Osteocyte (in vitro differentiated cells): ENCODE data around the gene PTPRN2. TPM values are rescaled to one million over a fixed set of nuclear protein-coding genes. Genes with fewer than 3 reads are reported as not detected.

Experiments used
- DNase-seq: peaks from one replicate; pipeline ENCODE4 v3.0.0; 2021; ENCODE audit warnings: mixed read lengths; ENCODE audit not compliant: unreplicated experiment; ENCODE audit errors: extremely low spot score
- H3K27ac Mint-ChIP-seq: one replicate; pipeline ENCODE4 v1.8.0; 2021; ENCODE audit warnings: mild to moderate bottlenecking, mixed read lengths; ENCODE audit not compliant: unreplicated experiment
- H3K27me3 Mint-ChIP-seq: one replicate; pipeline ENCODE4 v1.8.0; 2021; ENCODE audit warnings: mixed read lengths; ENCODE audit not compliant: unreplicated experiment
- H3K36me3 Mint-ChIP-seq: one replicate; pipeline ENCODE4 v1.8.0; 2021; ENCODE audit warnings: mixed read lengths; ENCODE audit not compliant: unreplicated experiment
- H3K4me1 Mint-ChIP-seq: one replicate; pipeline ENCODE4 v1.8.0; 2021; ENCODE audit warnings: mixed read lengths; ENCODE audit not compliant: unreplicated experiment
- H3K4me3 Mint-ChIP-seq: one replicate; pipeline ENCODE4 v1.8.0; 2021; ENCODE audit warnings: mild to moderate bottlenecking, moderate library complexity, mixed read lengths; ENCODE audit not compliant: unreplicated experiment
- H3K9me3 Mint-ChIP-seq: one replicate; pipeline ENCODE4 v1.8.0; 2021; ENCODE audit warnings: mixed read lengths; ENCODE audit not compliant: unreplicated experiment
- total RNA-seq: library from RNA; stranded (reverse); gene quantifications from 2 replicates; pipeline ENCODE4 v1.2.1, GENCODE V29; 2021
- TF ChIP-seq, protein P1 (sequence below): fragments of 200-600 bp; sonication (generic); IDR thresholded peaks from 2 replicates; pipeline ENCODE4 v1.5.0; 2021; ENCODE audit warnings: antibody characterized with exemption, mild to moderate bottlenecking, moderate library complexity

Gene PTPRN2
- total RNA-seq, 1 donor from 2014 or later, result 0.59 TPM

DNA sequence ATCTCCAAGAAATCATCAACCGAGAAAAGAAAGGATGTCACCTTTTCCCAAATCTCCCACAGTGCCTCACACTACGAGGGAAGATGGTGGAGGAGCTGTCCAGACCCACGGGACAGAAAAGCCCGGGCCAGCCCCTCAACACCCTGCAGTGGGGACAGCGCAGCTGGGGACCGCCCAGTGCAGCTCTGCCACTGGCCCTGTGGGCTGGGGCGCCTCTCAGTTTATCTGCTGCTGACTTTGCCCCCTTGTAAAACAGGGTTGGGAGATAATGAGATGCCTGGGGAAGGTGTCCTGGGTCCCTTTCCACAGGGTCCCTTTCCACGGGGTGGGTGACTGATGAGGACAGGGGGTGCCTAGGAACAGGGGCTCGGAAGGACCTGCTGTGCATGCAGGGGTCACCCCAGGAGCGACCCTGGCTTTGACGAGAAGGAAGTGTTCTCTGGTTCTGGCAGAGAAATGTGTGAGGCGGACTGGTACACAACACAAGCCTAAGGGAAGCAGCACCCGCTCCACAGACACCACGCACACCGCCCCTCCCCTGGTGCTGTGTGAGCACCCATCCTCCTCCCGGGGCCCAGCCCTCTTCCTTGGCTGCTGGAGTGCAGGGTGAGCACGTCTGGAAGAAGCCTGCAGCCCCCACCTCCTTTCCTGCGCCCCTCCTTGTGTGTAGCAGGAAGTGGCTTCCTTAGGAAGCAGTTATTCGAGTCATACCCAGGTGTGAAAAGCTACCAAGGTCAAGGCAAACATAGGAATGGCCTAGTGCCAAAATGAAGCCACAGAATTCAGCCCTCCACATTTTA, 911.0 kb downstream of the PTPRN2 start:
- no peak overlapping the region for H3K27ac Mint-ChIP-seq
- H3K36me3 Mint-ChIP-seq, result no peaks in the 10 kb centered on the region
- H3K4me1 Mint-ChIP-seq, result no peaks in the 10 kb centered on the region
- H3K9me3 Mint-ChIP-seq, result no peaks in the 10 kb centered on the region
- TF ChIP-seq, protein P1, sequence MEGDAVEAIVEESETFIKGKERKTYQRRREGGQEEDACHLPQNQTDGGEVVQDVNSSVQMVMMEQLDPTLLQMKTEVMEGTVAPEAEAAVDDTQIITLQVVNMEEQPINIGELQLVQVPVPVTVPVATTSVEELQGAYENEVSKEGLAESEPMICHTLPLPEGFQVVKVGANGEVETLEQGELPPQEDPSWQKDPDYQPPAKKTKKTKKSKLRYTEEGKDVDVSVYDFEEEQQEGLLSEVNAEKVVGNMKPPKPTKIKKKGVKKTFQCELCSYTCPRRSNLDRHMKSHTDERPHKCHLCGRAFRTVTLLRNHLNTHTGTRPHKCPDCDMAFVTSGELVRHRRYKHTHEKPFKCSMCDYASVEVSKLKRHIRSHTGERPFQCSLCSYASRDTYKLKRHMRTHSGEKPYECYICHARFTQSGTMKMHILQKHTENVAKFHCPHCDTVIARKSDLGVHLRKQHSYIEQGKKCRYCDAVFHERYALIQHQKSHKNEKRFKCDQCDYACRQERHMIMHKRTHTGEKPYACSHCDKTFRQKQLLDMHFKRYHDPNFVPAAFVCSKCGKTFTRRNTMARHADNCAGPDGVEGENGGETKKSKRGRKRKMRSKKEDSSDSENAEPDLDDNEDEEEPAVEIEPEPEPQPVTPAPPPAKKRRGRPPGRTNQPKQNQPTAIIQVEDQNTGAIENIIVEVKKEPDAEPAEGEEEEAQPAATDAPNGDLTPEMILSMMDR, result no peak
- no peak for DNase-seq
- peaks cover 28% of the 10 kb centered on the region for H3K27me3 Mint-ChIP-seq
- H3K4me3 Mint-ChIP-seq, result no peak overlapping the region

DNA sequence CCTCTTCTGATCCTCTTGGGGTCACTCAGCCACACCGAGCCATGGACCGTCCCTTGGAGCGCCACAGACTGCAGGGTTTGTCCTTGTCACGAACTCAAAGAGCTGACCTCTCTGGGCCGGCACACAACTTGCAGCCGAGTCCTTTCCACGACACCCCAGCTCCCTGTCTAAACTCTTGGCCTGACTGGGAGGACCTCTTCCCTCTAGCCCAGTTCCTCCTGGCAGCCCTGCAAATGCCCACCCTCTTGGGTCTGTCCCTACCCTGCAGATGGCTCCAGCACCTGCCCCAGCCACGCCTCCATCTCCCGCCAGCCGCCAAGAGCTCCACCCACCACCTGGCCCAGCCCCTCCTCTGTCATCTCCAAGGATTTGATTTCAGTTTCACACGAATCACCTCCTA, 911.6 kb downstream of the PTPRN2 start:
- no peak for DNase-seq
- no peak overlapping the region for H3K4me3 Mint-ChIP-seq
- no peaks in the 10 kb centered on the region for H3K4me1 Mint-ChIP-seq

DNA sequence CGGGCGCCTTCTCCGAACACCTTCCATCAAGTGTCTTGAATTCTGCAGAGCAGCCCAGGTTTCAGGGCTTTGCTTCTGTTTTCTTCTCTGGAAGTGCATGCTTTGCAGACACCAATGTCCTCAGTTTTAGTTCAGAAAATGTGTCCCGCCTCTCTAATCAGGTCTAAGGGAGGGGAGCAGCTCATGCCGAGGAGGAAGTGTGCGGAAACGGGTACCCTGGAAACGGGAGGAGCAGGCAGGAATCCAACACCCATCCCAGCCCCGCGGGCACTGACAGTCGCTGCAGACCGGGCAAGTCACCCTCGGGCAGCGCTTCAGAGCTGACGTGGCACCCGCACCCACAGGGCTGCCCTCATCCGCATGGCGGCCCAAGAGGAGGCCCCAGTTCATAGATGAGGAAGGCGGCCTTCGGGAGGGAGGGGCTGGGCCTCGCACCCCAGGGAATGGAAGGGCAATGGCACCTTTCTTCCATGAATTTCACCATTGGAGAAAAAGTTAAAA, 912.1 kb downstream of the PTPRN2 start:
- Mint-ChIP-seq H3K36me3 (no peaks in the 10 kb centered on the region), H3K9me3 (no peaks in the 10 kb centered on the region), H3K4me3 (no peak overlapping the region), H3K27me3 (peaks cover 28% of the 10 kb centered on the region), H3K4me1 (peaks cover 3% of the 10 kb centered on the region), H3K27ac (no peak overlapping the region)
- TF ChIP-seq, protein P1, result no peak
- DNase-seq, result no peak

More for the DNA sequence above, 911.6 kb downstream of the PTPRN2 start:
- no peak overlapping the region for H3K27ac Mint-ChIP-seq
- no peaks in the 10 kb centered on the region for H3K36me3 Mint-ChIP-seq
- TF ChIP-seq, protein P1, result no peak
- H3K27me3 Mint-ChIP-seq, result peaks cover 30% of the 10 kb centered on the region
- no peaks in the 10 kb centered on the region for H3K9me3 Mint-ChIP-seq

DNA sequence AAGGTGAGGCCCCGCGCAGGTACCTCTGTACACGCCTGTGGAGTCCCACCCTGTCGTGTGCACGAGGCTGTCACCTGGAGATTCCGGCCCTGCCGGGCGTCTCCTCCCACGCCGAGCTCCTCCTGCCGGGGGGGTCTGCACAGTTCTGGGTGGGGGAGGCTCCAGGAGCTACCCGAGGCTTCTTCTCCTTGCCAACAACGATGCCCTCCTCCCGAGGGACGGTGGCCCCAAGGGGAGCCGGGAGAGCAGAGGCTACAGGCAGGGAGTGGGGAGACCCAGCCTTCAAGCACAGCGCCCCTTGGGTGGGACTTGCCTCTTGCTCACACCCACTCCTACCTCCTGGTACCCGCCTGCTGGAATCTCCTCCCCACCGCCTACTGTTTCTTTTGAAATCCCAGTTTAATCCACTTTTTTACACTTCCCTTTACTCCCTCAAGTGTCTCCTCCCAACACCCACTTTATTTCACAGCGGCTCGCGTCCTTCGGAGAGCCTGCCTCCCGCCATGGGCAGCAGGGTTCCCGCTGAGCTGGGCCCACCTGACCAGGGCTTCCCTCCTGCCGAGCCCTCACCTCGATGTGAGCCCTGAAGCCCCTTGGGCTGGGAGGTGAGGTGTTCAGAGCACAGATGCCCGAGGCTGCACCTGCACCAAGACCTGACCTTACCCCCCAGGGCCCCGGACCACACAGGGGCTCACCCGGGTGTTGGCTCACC, 912.8 kb downstream of the PTPRN2 start:
- Mint-ChIP-seq H3K27ac (no peak overlapping the region), H3K4me3 (no peak overlapping the region), H3K27me3 (peaks cover 26% of the 10 kb centered on the region), H3K4me1 (peaks cover 8% of the 10 kb centered on the region), H3K36me3 (no peaks in the 10 kb centered on the region), H3K9me3 (no peaks in the 10 kb centered on the region)
- TF ChIP-seq, protein P1, result no peak
- no peak for DNase-seq
